ENCODE results near the gene SHISAL2A. TPM values are rescaled to one million over a fixed set of nuclear protein-coding genes. Genes with fewer than 3 reads are reported as not detected.
A peak's percentile ranks its signal among the peaks of the same experiment; 100 is the strongest.

Gene SHISAL2A
- total and polyA plus RNA-seq, 9 donors, result 0.12 to 0.69 (median 0.34) TPM; not detected in 5

DNA sequence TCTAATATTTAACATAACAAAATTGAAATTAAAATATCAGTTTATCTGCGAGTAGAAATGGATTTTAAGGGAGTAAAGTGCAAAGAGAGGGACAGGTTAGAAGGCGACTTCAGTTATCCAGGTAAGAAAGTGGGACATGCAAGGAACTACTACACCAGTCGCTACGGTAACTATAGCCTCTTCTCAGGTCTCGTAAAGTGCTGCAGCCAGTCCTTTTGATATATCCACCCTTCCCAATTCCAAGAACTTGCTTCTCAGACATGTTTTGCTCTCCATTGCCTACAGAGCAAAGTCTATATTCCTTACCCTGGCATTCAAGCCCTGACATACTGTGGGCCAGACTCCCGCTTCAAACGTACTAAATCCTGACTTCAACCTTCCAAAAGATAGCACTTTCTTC lies 62.7 kb downstream of the SHISAL2A start:
- no peaks in the 10 kb centered on the region for H3K36me3 ChIP-seq
- TF ChIP-seq, protein P1, sequence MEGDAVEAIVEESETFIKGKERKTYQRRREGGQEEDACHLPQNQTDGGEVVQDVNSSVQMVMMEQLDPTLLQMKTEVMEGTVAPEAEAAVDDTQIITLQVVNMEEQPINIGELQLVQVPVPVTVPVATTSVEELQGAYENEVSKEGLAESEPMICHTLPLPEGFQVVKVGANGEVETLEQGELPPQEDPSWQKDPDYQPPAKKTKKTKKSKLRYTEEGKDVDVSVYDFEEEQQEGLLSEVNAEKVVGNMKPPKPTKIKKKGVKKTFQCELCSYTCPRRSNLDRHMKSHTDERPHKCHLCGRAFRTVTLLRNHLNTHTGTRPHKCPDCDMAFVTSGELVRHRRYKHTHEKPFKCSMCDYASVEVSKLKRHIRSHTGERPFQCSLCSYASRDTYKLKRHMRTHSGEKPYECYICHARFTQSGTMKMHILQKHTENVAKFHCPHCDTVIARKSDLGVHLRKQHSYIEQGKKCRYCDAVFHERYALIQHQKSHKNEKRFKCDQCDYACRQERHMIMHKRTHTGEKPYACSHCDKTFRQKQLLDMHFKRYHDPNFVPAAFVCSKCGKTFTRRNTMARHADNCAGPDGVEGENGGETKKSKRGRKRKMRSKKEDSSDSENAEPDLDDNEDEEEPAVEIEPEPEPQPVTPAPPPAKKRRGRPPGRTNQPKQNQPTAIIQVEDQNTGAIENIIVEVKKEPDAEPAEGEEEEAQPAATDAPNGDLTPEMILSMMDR (IDR thresholded peaks at IDR 0.05), result no peak
- no peak for TF ChIP-seq EP300 (IDR thresholded peaks at IDR 0.05)
- TF ChIP-seq POLR2A (IDR thresholded peaks at IDR 0.05), result no peak
- no peak for DNase-seq
- H3K4me1 ChIP-seq (ENCODE audit: insufficient read depth), result peaks cover 1% of the 10 kb centered on the region
- no peak overlapping the region for H3K27ac ChIP-seq
- H3K9me3 ChIP-seq, result no peaks in the 10 kb centered on the region
- no peak overlapping the region for H3K4me3 ChIP-seq
- intact Hi-C loops (cut with DNase I), result loop anchor here in 1 of 4 donors (10.0 kb wide), 1 partner anchor 489 kb away; no protein-coding TSS in a partner anchor
- WGBS, 3 donors, result 90 to 92% (median 91%) methylated on average over 7 of the region's 7 CpGs
- no peaks in the 10 kb centered on the region for H3K27me3 ChIP-seq

DNA sequence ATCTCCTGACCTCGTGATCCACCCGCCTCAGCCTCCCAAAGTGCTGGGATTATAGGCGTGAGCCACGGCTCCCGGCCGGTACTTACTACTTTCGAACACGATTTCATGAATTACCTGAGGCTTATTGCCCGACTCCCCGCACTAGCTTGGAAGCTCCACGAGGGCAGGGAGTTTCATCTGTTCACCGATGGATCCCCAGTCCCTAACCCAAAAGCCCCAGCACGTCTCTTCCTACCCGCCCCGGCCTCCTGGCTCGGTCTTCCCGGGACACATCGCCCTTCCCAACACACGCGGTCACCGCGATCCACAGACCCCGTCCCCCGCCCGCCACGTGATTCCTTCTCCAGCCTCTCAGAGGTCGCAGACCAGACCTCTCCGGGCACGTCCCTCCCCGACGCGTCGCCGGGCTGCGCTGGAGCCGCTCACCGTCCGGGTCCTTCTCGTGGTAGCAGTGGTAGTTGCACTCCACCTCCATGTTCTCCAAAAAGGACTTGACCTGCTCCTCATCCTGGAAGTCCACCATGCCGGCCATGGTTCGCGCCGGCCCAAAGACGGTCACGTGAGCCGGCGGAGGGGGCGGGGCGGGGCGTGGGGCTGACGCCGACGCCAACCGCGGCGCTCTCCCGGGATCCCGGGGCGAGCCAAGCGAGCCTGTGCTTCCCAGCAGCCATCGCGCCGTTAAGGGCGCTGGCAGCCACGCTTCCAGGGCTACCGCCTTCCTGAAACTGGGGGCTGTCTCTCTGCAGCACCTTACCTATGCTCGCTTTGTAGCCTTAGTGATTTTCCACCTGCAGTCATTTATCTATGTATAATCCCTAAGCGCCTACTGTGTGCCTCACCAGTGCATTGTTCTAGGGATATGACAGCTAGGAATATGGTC lies 65.1 kb downstream of the SHISAL2A start, which contains the start of gene COA7:
TSS of gene COA7 (minus strand) at position 553 of the 880 bp plus-strand sequence. CDS start at position 532, 21 bp downstream.
- H3K4me3 ChIP-seq, result peak within 1 kb of the TSS; percentile 82
- DNase-seq, result peak; percentile 87 to 93 (median 89)
- no peaks in the 10 kb centered on the region for H3K36me3 ChIP-seq
- peak within 1 kb of the TSS; percentile 61 to 78 for H3K27ac ChIP-seq
- peaks cover 1% of the 10 kb centered on the region for H3K4me1 ChIP-seq (ENCODE audit: insufficient read depth)
- no peaks in the 10 kb centered on the region for H3K9me3 ChIP-seq
- H3K27me3 ChIP-seq, result no peaks in the 10 kb centered on the region
- 1 to 4% (median 1%) methylated on average over 44 to 68 of the region's 68 CpGs for WGBS, 3 donors
- TF ChIP-seq, protein P1 (IDR thresholded peaks at IDR 0.05), result no peak
- TF ChIP-seq POLR2A (IDR thresholded peaks at IDR 0.05), result peak; percentile 50
- intact Hi-C loops (cut with DNase I), result loop anchor here in 1 of 4 donors (10.0 kb wide), 1 partner anchor 487 kb away; no protein-coding TSS in a partner anchor

DNA sequence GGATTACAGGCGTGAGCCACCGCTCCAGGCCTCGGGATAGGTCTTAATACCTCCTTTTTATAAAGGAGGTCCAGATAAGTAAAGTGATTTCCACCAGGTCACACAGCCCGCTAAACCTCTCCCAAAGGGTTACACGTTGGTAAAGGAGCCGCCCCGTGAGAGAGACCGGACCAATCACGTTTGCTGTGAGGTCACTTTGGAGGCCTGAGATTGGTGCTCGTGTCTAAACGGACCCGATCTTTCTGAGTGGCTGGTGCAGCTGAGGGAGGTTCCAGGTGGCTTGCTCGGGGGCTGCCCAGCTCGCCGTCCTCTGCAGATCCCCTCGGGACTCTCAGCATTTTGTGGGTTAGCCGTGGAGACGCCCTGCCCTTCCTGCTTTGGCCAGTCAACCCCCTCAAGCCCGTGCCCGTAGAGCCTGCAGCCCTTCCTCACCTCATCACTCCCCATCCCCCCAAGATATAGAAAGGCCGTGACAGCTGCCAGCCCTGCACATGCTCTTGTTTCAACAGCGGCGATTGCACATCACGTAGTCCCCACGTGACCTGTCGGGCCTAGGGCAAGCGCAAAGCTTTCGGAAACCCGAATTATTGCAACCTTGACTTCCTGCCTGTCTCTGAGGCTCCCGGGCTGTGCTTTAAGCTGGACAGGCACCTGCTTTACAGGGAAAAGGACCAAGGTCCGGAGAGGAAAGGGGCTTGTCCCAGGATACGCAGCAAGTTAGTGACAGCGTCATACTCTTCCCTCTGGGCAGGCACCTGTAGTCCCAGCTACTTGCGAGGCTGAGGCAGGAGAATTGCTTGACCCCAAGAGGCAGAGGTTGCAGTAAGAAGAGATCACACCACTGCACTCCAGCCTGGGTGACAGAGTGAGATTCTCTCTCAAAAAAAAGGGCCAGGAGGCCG lies 70.2 kb downstream of the SHISAL2A start:
- Histone ChIP-seq H3K36me3 (no peaks in the 10 kb centered on the region), H3K4me3 (peak overlapping the region; percentile 58), H3K27ac (peak overlapping the region in 1 of 2 donors; percentile 60), H3K4me1 (ENCODE audit: insufficient read depth) (peaks cover 3% of the 10 kb centered on the region), H3K9me3 (no peaks in the 10 kb centered on the region), H3K27me3 (no peaks in the 10 kb centered on the region)
- peak; percentile 83 to 90 (median 84) for DNase-seq
- 4 to 6% (median 4%) methylated on average over 35 of the region's 35 CpGs for WGBS, 3 donors
- peak; percentile 47 for TF ChIP-seq EP300 (IDR thresholded peaks at IDR 0.05)
- peak; percentile 49 for TF ChIP-seq POLR2A (IDR thresholded peaks at IDR 0.05)
- TF ChIP-seq, protein P1 (IDR thresholded peaks at IDR 0.05), result no peak
- intact Hi-C loops (cut with DNase I), result loop anchor here in 1 of 4 donors (10.0 kb wide), 1 partner anchor 222 kb away; the partner anchor contains the start of genes ECHDC2 and SCP2

DNA sequence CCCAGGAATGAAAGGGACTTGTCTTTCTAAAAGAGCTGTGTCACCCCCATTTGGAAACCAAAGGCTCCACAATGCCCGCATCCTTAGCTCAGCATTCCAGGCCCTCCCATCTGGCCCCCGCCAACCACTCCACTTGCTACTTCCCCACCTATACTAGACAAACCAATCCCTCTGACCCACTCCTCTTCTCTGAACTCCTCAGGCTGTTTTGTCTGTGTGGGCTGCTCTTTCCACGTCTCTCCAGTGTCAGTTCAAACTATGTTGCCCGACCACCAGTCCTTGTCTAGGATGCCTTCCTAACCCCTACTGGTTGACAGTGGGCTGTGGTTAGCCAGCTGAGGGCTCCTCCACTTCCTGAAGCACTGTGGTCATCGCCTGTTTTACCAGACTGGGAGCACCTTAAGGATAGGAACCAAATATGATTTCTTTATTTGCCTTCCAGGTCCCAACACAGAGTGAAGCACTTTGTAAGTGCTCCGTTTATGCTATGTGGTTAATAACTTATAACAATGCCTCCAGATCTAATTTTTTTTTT lies 73.2 kb downstream of the SHISAL2A start:
- peaks cover 6% of the 10 kb centered on the region for H3K4me1 ChIP-seq (ENCODE audit: insufficient read depth)
- DNase-seq, result no peak
- WGBS, 3 donors, result 62 to 86% (median 80%) methylated on average over 5 to 6 of the region's 6 CpGs
- H3K27ac ChIP-seq, result no peak overlapping the region
- intact Hi-C loops (cut with DNase I), result loop anchor here in 1 of 4 donors (10.0 kb wide), 1 partner anchor 219 kb away; the partner anchor contains the start of genes ECHDC2 and SCP2
- TF ChIP-seq EP300 (IDR thresholded peaks at IDR 0.05) (no peak), POLR2A (IDR thresholded peaks at IDR 0.05) (no peak)
- TF ChIP-seq, protein P1 (IDR thresholded peaks at IDR 0.05), result no peak
- H3K9me3 ChIP-seq, result no peaks in the 10 kb centered on the region
- H3K36me3 ChIP-seq, result no peaks in the 10 kb centered on the region
- no peak overlapping the region for H3K4me3 ChIP-seq
- no peaks in the 10 kb centered on the region for H3K27me3 ChIP-seq
